B cell (primary cell): ENCODE data around the gene EGLN2. TPM values are rescaled to one million over a fixed set of nuclear protein-coding genes. Genes with fewer than 3 reads are reported as not detected.
A peak's percentile ranks its signal among the peaks of the same experiment; 100 is the strongest.

Experiments
- ATAC-seq: fragments of 200-7000 bp; cut with Tn5 transposase; one replicate; pipeline ENCODE4 v1.10.0; 2021; ENCODE audit warnings: low read depth, mild to moderate bottlenecking, moderate number of reproducible peaks, moderate library complexity
- CTCF ChIA-PET: fragments of 350-600 bp; sonication (Branson Sonifier 250); formaldehyde crosslinking; loops from one replicate; lab custom pipeline; 2021; ENCODE audit warnings: antibody characterized with exemption, inconsistent platforms; lab: Charles Lee
- POLR2A ChIA-PET: fragments of 350-600 bp; sonication (Branson Sonifier 250); formaldehyde crosslinking; loops from one replicate; lab custom pipeline; 2021; ENCODE audit warnings: antibody characterized with exemption; lab: Charles Lee
- DNase-seq: peaks from one replicate; pipeline ENCODE4 v3.0.0; 2013
- H2AFZ ChIP-seq: 2 replicates; pipeline ENCODE4 v1.6.1; 2012; ENCODE audit warnings: mild to moderate bottlenecking, low read depth, low read length; ENCODE audit not compliant: insufficient read depth, poor library complexity, severe bottlenecking
- H3K27ac ChIP-seq, 2 donors: 1 replicate in 1 of 2; 2 replicates in 1 of 2; pipeline ENCODE4 v1.5.1; 2012 to 2013; ENCODE audit warnings: low read length in 2 of 2, mild to moderate bottlenecking in 2 of 2, moderate library complexity in 1 of 2
- H3K27me3 ChIP-seq, 4 experiments: fragments of 200-600 bp in 1 of 4; sonication (generic) in 1 of 4; replicated peaks in 1 of 4; 1 replicate in 2 of 4; 2 replicates in 2 of 4; pipeline versions ENCODE4 v1.6.1 to v1.7.0; 2013 to 2016; ENCODE audit warnings: low read length in 3 of 4, mild to moderate bottlenecking in 2 of 4, mixed read lengths in 1 of 4, moderate library complexity in 1 of 4; ENCODE audit not compliant: insufficient read depth in 4 of 4, control insufficient read depth in 3 of 4; ENCODE audit errors: control extremely low read depth in 1 of 4
- H3K36me3 ChIP-seq, 2 experiments: replicated peaks in 1 of 2; 1 replicate in 1 of 2; 2 replicates in 1 of 2; pipeline versions ENCODE4 v1.6.1 to v1.7.1; 2013; ENCODE audit warnings: low read length in 1 of 2; ENCODE audit not compliant: insufficient read depth in 2 of 2, control insufficient read depth in 1 of 2; ENCODE audit errors: control extremely low read depth in 1 of 2, extremely low read depth in 1 of 2
- H3K4me1 ChIP-seq, 2 donors: fragments of 200-600 bp in 1 of 2; sonication (generic) in 1 of 2; 1 replicate in 1 of 2; 2 replicates in 1 of 2; pipeline versions ENCODE4 v1.5.1 to v1.6.1; 2013 to 2017; ENCODE audit warnings: low read length in 2 of 2; ENCODE audit not compliant: control insufficient read depth in 2 of 2, insufficient read depth in 2 of 2
- H3K4me2 ChIP-seq: replicated peaks from 2 replicates; pipeline ENCODE3; 2012; ENCODE audit warnings: mild to moderate bottlenecking, low read depth, low read length; ENCODE audit not compliant: poor library complexity, severe bottlenecking
- H3K4me3 ChIP-seq, 5 experiments: fragments of 200-600 bp in 1 of 5; sonication (generic) in 1 of 5; 1 replicate in 3 of 5; 2 replicates in 2 of 5; pipeline versions ENCODE4 v1.5.1 to v1.7.0; 2011 to 2016; ENCODE audit warnings: low read length in 4 of 5, mild to moderate bottlenecking in 4 of 5, low read depth in 2 of 5, control low read depth in 1 of 5, moderate library complexity in 1 of 5; ENCODE audit not compliant: insufficient read depth in 1 of 5; ENCODE audit errors: control extremely low read depth in 1 of 5, extremely low read depth in 1 of 5
- H3K79me2 ChIP-seq: fragments of 200-600 bp; sonication (generic); one replicate; pipeline ENCODE4 v1.6.0; 2016; ENCODE audit warnings: low read length; ENCODE audit not compliant: control insufficient read depth, insufficient read depth
- H3K9ac ChIP-seq: fragments of 200-600 bp; sonication (generic); 2 replicates; pipeline ENCODE4 v1.6.1; 2017; ENCODE audit warnings: mild to moderate bottlenecking, low read length, moderate library complexity
- H3K9me3 ChIP-seq, 3 donors: one replicate each; pipeline versions ENCODE4 v1.6.1 to v1.7.1; 2013; ENCODE audit warnings: low read length in 2 of 3; ENCODE audit not compliant: control insufficient read depth in 2 of 3, insufficient read depth in 1 of 3; ENCODE audit errors: control extremely low read depth in 1 of 3
- H4K20me1 ChIP-seq: 2 replicates; pipeline ENCODE4 v1.6.0; 2012; ENCODE audit warnings: mild to moderate bottlenecking, low read length; ENCODE audit not compliant: insufficient read depth, control insufficient read depth, poor library complexity, severe bottlenecking
- H3K27ac Mint-ChIP-seq: one replicate; pipeline ENCODE4 v1.8.0; 2021; ENCODE audit warnings: mixed read lengths
- H3K27me3 Mint-ChIP-seq: one replicate; pipeline ENCODE4 v1.8.0; 2021; ENCODE audit warnings: mixed read lengths
- H3K4me1 Mint-ChIP-seq: one replicate; pipeline ENCODE4 v1.8.0; 2021; ENCODE audit warnings: mixed read lengths
- H3K4me3 Mint-ChIP-seq: one replicate; pipeline ENCODE4 v1.8.0; 2021; ENCODE audit warnings: mixed read lengths
- H3K9me3 Mint-ChIP-seq: one replicate; pipeline ENCODE4 v1.8.0; 2022; ENCODE audit warnings: mixed read lengths; ENCODE audit not compliant: insufficient read depth
- EZH2 ChIP-seq: IDR thresholded peaks from 2 replicates; pipeline ENCODE4 v1.6.1; 2012; ENCODE audit warnings: borderline replicate concordance, low read depth, mild to moderate bottlenecking, moderate library complexity, low read length; ENCODE audit not compliant: insufficient read depth, poor library complexity, severe bottlenecking
- WGBS: methylation state at CpG from one replicate; pipeline ENCODE4 v1.1.5; 2013; ENCODE audit warnings: missing lambda C conversion rate; ENCODE audit not compliant: insufficient coverage; 5-methylcytosine and 5-hydroxymethylcytosine counted together
- intact Hi-C: fragments of 100-400 bp; cut with micrococcal nuclease; formaldehyde crosslinking; loops from one replicate; pipeline ENCODE4 v1.10.0; 2022
- polyA plus RNA-seq: library from polyadenylated mRNA; depleted of rRNA; stranded (reverse); fragments of >200 nt; gene quantifications from 2 replicates; pipeline ENCODE4 v1.2.3, GENCODE V29; 2012
- total RNA-seq, 2 donors: library from RNA; stranded (reverse); fragments of 120-200 nt in 1 of 2; gene quantifications; 1 replicate in 1 of 2; 2 replicates in 1 of 2; pipeline versions ENCODE4 v1.2.3 to v1.2.4, GENCODE V29; 2013 to 2022
- TF ChIP-seq, protein P1 (sequence below): fragments of 200-600 bp; IDR thresholded peaks from one replicate; pipeline ENCODE4 v1.8.0; 2022; ENCODE audit warnings: antibody characterized with exemption, mild to moderate bottlenecking

The EGLN2 gene
- total and polyA plus RNA-seq, 2 donors (not counting 1 experiment from before 2014, with no cell fraction given): 130 to 178 TPM

DNA sequence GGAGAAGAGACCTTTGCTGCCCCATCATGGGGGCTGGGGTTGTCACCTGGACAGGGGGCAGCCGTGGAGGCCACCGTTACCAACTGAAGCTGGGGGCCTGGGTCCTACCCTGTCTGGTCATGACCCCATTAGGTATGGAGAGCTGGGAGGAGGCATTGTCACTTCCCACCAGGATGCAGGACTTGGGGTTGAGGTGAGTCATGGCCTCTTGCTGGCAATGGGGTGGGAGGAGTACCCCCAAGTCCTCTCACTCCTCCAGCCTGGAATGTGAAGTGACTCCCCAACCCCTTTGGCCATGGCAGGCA lies 9.0 kb downstream of the EGLN2 start:
- ChIA-PET POLR2A (interaction anchor here (1.3 kb wide), 1 partner anchor 13 kb away, joined by 3 read pairs; no protein-coding TSS in a partner anchor), CTCF (interaction anchor here (1.3 to 3.7 kb wide), 8 partner anchors 9 to 146 kb away, joined by 3 to 25 read pairs (median 6); partner anchors contain the start of genes ACTMAP, COQ8B, EGLN2 and ITPKC)
- Histone ChIP-seq H3K4me1 (peaks cover 54 to 72% of the 10 kb centered on the region in 2 donors), H3K4me2 (no peak overlapping the region), H3K27me3 (no peaks in the 10 kb centered on the region), H3K36me3 (peaks cover 0 to 64% of the 10 kb centered on the region in 2 experiments), H3K4me3 (no peak overlapping the region), H3K27ac (peak overlapping the region in 1 of 2 donors; percentile 86), H3K79me2 (peaks cover 65% of the 10 kb centered on the region), H2AFZ (no peak overlapping the region), H4K20me1 (peaks cover 69% of the 10 kb centered on the region), H3K9ac (no peak overlapping the region), H3K9me3 (no peaks in the 10 kb centered on the region)
- no peak for DNase-seq
- WGBS: 95% methylated on average over 2 of the region's 2 CpGs
- Mint-ChIP-seq H3K4me3 (no peak overlapping the region), H3K4me1 (peaks cover 81% of the 10 kb centered on the region), H3K27me3 (no peaks in the 10 kb centered on the region), H3K9me3 (no peaks in the 10 kb centered on the region), H3K27ac (no peak overlapping the region)
- no peak for ATAC-seq
- intact Hi-C loops: no loop called here
- TF ChIP-seq EZH2: no peak
- TF ChIP-seq, protein P1, sequence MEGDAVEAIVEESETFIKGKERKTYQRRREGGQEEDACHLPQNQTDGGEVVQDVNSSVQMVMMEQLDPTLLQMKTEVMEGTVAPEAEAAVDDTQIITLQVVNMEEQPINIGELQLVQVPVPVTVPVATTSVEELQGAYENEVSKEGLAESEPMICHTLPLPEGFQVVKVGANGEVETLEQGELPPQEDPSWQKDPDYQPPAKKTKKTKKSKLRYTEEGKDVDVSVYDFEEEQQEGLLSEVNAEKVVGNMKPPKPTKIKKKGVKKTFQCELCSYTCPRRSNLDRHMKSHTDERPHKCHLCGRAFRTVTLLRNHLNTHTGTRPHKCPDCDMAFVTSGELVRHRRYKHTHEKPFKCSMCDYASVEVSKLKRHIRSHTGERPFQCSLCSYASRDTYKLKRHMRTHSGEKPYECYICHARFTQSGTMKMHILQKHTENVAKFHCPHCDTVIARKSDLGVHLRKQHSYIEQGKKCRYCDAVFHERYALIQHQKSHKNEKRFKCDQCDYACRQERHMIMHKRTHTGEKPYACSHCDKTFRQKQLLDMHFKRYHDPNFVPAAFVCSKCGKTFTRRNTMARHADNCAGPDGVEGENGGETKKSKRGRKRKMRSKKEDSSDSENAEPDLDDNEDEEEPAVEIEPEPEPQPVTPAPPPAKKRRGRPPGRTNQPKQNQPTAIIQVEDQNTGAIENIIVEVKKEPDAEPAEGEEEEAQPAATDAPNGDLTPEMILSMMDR: no peak

DNA sequence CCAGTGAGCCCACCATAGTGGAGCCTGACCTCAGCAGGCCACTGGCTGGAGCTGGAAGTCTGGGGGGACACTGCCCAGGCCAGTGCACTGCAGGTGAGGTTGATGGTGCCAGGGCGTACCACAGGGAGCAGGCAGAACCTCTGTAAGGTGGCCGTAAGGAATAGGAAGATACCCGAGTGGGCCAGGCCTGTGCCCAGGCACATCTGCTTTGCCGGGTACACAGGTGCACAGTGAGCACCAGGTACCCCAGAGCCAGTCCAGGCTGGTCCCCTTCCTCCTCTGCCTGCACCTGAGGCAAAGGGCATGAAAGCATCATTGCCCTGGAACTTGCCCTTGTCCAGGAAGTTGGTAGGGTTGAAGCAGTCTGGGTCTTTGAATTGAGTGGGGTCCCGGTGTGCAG lies 9.5 kb downstream of the EGLN2 start:
- Histone ChIP-seq H3K4me1 (peaks cover 49 to 67% of the 10 kb centered on the region in 2 donors), H3K36me3 (peaks cover 0 to 59% of the 10 kb centered on the region in 2 experiments), H4K20me1 (peaks cover 63% of the 10 kb centered on the region), H3K9ac (no peak overlapping the region), H2AFZ (no peak overlapping the region), H3K27me3 (no peaks in the 10 kb centered on the region), H3K9me3 (no peaks in the 10 kb centered on the region), H3K4me3 (no peak overlapping the region), H3K27ac (no peak overlapping the region), H3K4me2 (no peak overlapping the region), H3K79me2 (peaks cover 60% of the 10 kb centered on the region)
- Mint-ChIP-seq H3K4me3 (no peak overlapping the region), H3K4me1 (peaks cover 77% of the 10 kb centered on the region), H3K27me3 (no peaks in the 10 kb centered on the region), H3K27ac (no peak overlapping the region), H3K9me3 (no peaks in the 10 kb centered on the region)
- POLR2A ChIA-PET: interaction anchor here (1.3 kb wide), 1 partner anchor 14 kb away, joined by 3 read pairs; no protein-coding TSS in a partner anchor
- CTCF ChIA-PET: interaction anchor here (1.3 to 3.7 kb wide), 5 partner anchors 10 to 58 kb away, joined by 3 to 25 read pairs (median 4); partner anchors contain the start of genes ACTMAP, EGLN2, RAB4B and SNRPA
- WGBS: 95% methylated on average over 5 of the region's 5 CpGs
- ATAC-seq: no peak
- no peak for DNase-seq
- no peak for TF ChIP-seq EZH2
- TF ChIP-seq, protein P1: no peak
- intact Hi-C loops: no loop called here
